ENCODE results near the gene CLRN2. TPM values are rescaled to one million over a fixed set of nuclear protein-coding genes. Genes with fewer than 3 reads are reported as not detected.

The CLRN2 gene
- total RNA-seq, 1 donor from 2014 or later = not detected

- Histone ChIP-seq H3K27me3 (no peaks in the 10 kb centered on the region), H3K4me3 (no peak overlapping the region), H3K9me3 (no peaks in the 10 kb centered on the region), H3K4me1 (peaks cover 3 to 16% of the 10 kb centered on the region in 2 donors), H3K36me3 (peaks cover 2 to 11% of the 10 kb centered on the region in 2 donors), H3K27ac (peak overlapping the region; percentile 50 to 80)
- TF ChIP-seq, protein P1, sequence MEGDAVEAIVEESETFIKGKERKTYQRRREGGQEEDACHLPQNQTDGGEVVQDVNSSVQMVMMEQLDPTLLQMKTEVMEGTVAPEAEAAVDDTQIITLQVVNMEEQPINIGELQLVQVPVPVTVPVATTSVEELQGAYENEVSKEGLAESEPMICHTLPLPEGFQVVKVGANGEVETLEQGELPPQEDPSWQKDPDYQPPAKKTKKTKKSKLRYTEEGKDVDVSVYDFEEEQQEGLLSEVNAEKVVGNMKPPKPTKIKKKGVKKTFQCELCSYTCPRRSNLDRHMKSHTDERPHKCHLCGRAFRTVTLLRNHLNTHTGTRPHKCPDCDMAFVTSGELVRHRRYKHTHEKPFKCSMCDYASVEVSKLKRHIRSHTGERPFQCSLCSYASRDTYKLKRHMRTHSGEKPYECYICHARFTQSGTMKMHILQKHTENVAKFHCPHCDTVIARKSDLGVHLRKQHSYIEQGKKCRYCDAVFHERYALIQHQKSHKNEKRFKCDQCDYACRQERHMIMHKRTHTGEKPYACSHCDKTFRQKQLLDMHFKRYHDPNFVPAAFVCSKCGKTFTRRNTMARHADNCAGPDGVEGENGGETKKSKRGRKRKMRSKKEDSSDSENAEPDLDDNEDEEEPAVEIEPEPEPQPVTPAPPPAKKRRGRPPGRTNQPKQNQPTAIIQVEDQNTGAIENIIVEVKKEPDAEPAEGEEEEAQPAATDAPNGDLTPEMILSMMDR (IDR thresholded peaks at IDR 0.05) = no peak
- DNase-seq (ENCODE audit: low spot score in 2 of 2) = no peak
- intact Hi-C loops (cut with DNase I) = loop anchor here (2.0 kb wide), 2 partner anchors 36 to 64 kb away; partner anchors contain the start of gene LAP3
These were observed 1.8 kb upstream of the CLRN2 start for GRCh38 chr4:17512973-17513665.

DNA sequence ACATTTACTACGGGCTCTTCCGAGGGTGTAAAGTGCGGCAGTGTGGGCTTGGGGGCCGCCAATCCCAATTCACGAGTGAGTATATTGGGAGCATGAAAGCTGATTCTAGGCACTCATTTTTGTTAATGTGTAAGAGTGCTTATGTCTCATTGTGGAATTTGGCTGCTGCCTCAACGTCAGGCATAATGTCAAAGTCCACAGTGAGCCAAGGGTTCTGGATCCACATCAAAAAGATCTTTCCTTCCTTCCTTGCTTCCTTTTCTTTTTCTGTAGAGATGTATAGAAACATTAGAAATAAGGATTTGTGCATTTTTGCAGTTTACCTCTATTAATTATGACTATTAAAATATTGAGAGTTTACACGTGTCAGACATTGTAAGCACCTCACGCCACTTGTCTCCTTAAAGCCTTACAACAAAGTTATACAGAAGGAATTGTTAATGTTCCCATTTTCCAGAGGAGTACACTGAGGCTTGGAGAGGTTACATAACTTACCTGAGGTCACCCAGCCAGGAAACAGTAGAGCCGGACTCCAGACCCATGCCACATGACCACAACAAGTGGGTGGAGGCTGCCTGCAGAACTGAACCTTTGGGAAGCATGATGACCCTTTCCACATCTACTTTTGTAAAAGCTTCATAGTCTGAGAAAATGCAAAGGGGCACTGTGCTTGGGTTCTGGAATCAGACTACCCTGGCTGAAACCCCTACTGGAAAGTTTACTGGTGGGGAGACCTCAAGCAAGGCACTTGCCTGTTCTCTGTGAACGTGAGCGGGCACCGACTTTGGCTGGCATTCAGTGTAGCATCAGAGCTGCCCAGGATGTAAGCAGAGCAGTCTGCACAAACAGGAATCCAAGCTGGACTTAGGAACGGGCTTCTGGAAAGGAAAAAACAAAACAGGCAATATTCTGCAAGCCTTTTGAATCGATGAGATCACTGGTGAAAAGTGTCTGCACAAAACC is 761 bp downstream of the CLRN2 start:
- H3K9me3 ChIP-seq = no peaks in the 10 kb centered on the region
- H3K4me3 ChIP-seq = no peak overlapping the region
- H3K36me3 ChIP-seq = no peaks in the 10 kb centered on the region
- DNase-seq (ENCODE audit: low spot score in 2 of 2) = no peak
- no peaks in the 10 kb centered on the region for H3K27me3 ChIP-seq
- intact Hi-C loops (cut with DNase I) = no loop called here
- H3K27ac ChIP-seq = no peak overlapping the region
- TF ChIP-seq, protein P1 (IDR thresholded peaks at IDR 0.05) = no peak
- peaks cover 3 to 12% of the 10 kb centered on the region in 2 donors for H3K4me1 ChIP-seq

- intact Hi-C loops (cut with DNase I) = no loop called here
- no peak for DNase-seq (ENCODE audit: low spot score in 2 of 2)
- Histone ChIP-seq H3K4me1 (peaks cover 0 to 9% of the 10 kb centered on the region in 2 donors), H3K4me3 (no peak overlapping the region), H3K27ac (no peak overlapping the region), H3K9me3 (no peaks in the 10 kb centered on the region), H3K27me3 (no peaks in the 10 kb centered on the region), H3K36me3 (no peaks in the 10 kb centered on the region)
- TF ChIP-seq, protein P1 (IDR thresholded peaks at IDR 0.05) = no peak
These were observed 2.0 kb downstream of the CLRN2 start for GRCh38 chr4:17516980-17517379.

DNA sequence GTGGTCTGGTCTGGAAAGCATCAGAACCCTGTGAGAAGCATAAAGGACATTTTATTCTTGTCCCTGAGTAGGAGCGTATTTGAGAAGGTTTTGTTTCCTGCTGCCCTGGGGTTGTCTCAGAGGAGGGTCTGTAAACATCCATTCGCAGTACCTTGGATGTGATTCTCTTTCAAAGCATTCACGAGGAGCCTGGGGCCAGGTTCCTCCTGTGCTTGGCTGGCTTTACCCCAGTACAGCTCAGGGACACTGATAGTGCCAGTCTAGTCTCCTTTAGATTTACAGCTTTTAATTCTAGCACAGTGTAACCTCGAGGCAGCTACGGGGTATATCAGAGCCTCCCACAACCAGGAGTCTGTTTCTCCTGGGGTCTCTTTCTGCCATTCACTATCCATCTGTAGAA is 2.7 kb downstream of the CLRN2 start:
- Histone ChIP-seq H3K4me1 (peaks cover 0 to 5% of the 10 kb centered on the region in 2 donors), H3K4me3 (no peak overlapping the region), H3K9me3 (no peaks in the 10 kb centered on the region), H3K27me3 (no peaks in the 10 kb centered on the region), H3K27ac (no peak overlapping the region), H3K36me3 (no peaks in the 10 kb centered on the region)
- intact Hi-C loops (cut with DNase I) = no loop called here
- DNase-seq (ENCODE audit: low spot score in 2 of 2) = no peak
- TF ChIP-seq, protein P1 (IDR thresholded peaks at IDR 0.05) = no peak

DNA sequence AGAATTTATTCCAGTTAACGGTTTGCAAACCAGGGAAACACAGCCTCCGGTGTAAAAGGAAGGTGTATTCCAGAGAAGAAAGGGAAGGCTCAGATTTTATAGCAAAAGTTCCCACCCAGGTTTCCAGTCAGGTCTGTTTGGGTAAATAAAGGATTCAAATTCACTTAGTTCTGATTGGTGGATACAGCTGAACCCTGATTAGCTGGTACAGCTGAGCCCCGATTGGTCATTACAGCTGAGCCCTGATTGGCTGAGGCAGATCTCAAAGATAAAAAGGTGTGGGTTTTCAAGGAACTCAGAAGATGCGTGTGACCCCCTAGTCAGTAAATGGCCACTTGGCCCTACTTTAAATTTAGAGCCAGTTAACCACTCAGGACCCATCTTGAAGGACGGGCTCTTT is 6.6 kb downstream of the CLRN2 start:
- no peak for DNase-seq (ENCODE audit: low spot score in 2 of 2)
- Histone ChIP-seq H3K4me3 (no peak overlapping the region), H3K9me3 (no peaks in the 10 kb centered on the region), H3K27ac (no peak overlapping the region), H3K36me3 (no peaks in the 10 kb centered on the region), H3K27me3 (no peaks in the 10 kb centered on the region), H3K4me1 (no peaks in the 10 kb centered on the region)
- intact Hi-C loops (cut with DNase I) = no loop called here
- TF ChIP-seq, protein P1 (IDR thresholded peaks at IDR 0.05) = no peak
